ENCODE data around the gene GRM4. TPM values are rescaled to one million over a fixed set of nuclear protein-coding genes. Genes with fewer than 3 reads are reported as not detected.

The GRM4 gene
- total and polyA plus RNA-seq, 9 of the 15 experiments (the other 6 are each of a cell fraction or from before 2014, with no cell fraction given): 0.18 TPM; not detected in 8

GRCh38 chr6:34142061-34142998 lies 3.6 kb downstream of the GRM4 start:
- POLR2A ChIA-PET: interaction anchor here (1.0 to 1.6 kb wide), 2 partner anchors 11 to 47 kb away, joined by 3 to 4 read pairs; no protein-coding TSS in a partner anchor
- FAIRE-seq (peak; percentile 26), ATAC-seq (peak; percentile 75), DNase-seq (ENCODE audit: extremely low read depth in 1 of 4, low spot score in 3 of 4) (peak; percentile 54 to 64 (median 56))
- Histone ChIP-seq H3K4me1 (replicated peaks in 1 of 2; ENCODE audit: control insufficient read depth in 2 of 2, insufficient read depth in 2 of 2, low read length in 2 of 2) (peaks cover 0 to 41% of the 10 kb centered on the region in 2 experiments; a peak in 2 of 5 replicates), H3K9ac (ENCODE audit: insufficient read depth in 1 of 2, low read depth in 2 of 2, low read length in 2 of 2) (peak overlapping the region in 1 of 2 experiments; percentile 66; a peak in 2 of 4 replicates), H3K79me2 (ENCODE audit: control insufficient read depth, insufficient read depth, low read length) (no peaks in the 10 kb centered on the region), H3K9me1 (ENCODE audit: control insufficient read depth, insufficient read depth, low read length) (no peaks in the 10 kb centered on the region), H3K4me3 (no peak overlapping the region), H3K36me3 (ENCODE audit: control insufficient read depth, insufficient read depth, low read length) (no peaks in the 10 kb centered on the region), H3K27ac (ENCODE audit: extremely low read depth, low read depth, low read length) (no peak overlapping the region), H3K9me3 (replicated peaks; ENCODE audit: control insufficient read depth, insufficient read depth, low read depth, low read length) (no peaks in the 10 kb centered on the region), H4K20me1 (replicated peaks; ENCODE audit: control insufficient read depth, insufficient read depth, low read length) (peaks cover 13% of the 10 kb centered on the region), H2AFZ (ENCODE audit: low read depth, low read length) (no peak overlapping the region), H3K4me2 (ENCODE audit: insufficient read depth, low read length) (no peak overlapping the region), H3K27me3 (ENCODE audit: control insufficient read depth in 2 of 2, insufficient read depth in 2 of 2, low read length in 2 of 2) (peaks cover 33 to 79% of the 10 kb centered on the region in 2 experiments; a peak in 4 of 5 replicates)
- CTCF ChIA-PET (ENCODE audit: low intra/inter-chr PET ratio): no interaction called here
- TF ChIP-seq ZNF263 (CRISPR knock-in tag; IDR thresholded peaks at IDR 0.05; ENCODE audit: borderline replicate concordance) (peak; percentile 73), CCAR2 (IDR thresholded peaks at IDR 0.05; ENCODE audit: low read depth, low read length) (no peak), NRF1 (conservative IDR thresholded peaks at IDR 0.05 in 1 of 2, IDR thresholded peaks at IDR 0.05 in 1 of 2) (peak in 1 of 2 experiments; percentile 33; a peak in 1 of 4 replicates), HMGN3 (IDR thresholded peaks at IDR 0.05; ENCODE audit: borderline replicate concordance, extremely low read depth, insufficient read length, low read depth, low read length) (no peak), E2F6 (IDR thresholded peaks at IDR 0.05; ENCODE audit: borderline replicate concordance in 1 of 2, extremely low read depth in 1 of 2, insufficient read depth in 1 of 2, insufficient read length in 1 of 2, low read depth in 1 of 2, low read length in 1 of 2, poor library complexity in 1 of 2, severe bottlenecking in 1 of 2) (peak in 1 of 2 experiments; percentile 10), ZNF76 (CRISPR knock-in tag; IDR thresholded peaks at IDR 0.05; ENCODE audit: borderline replicate concordance) (no peak)
- TF ChIP-seq, protein P1, sequence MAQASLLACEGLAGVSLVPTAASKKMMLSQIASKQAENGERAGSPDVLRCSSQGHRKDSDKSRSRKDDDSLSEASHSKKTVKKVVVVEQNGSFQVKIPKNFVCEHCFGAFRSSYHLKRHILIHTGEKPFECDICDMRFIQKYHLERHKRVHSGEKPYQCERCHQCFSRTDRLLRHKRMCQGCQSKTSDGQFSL (CRISPR knock-in tag; IDR thresholded peaks at IDR 0.05): peak; percentile 72; the same call in 1 of the 2 replicates
- TF ChIP-seq, protein P1 (tag; IDR thresholded peaks at IDR 0.05): 0 out of 4 replicates have a peak, but pooled peaks of 1 of the 2 experiments have one; percentile 13
- in situ Hi-C loops (cut with MboI): no loop called here
- 4% methylated on average over 27 of the region's 29 CpGs for WGBS (ENCODE audit: insufficient coverage, low coverage, missing lambda C conversion rate)
- intact Hi-C loops (cut with micrococcal nuclease): loop anchor here (10.0 kb wide), 1 partner anchor 288 kb away; no protein-coding TSS in a partner anchor
- no TSS peak for BruUV-seq (replicated peaks)
